GM12878 (cell line): Measurements from ENCODE around the gene C4orf33.

ENCODE experiments used
- NBN ChIP-seq: fragments of 450-650 bp; IDR thresholded peaks from 2 replicates; pipeline ENCODE4 v1.6.1; 2016
- RAD21 ChIP-seq: IDR thresholded peaks from 2 replicates; pipeline ENCODE4 v1.6.1; 2011; ENCODE audit warnings: mild to moderate bottlenecking, low read depth, low read length, moderate library complexity; ENCODE audit not compliant: insufficient read depth
- TF ChIP-seq, protein P1 (sequence below): fragments of 450-650 bp; IDR thresholded peaks from 2 replicates; pipeline ENCODE4 v1.6.1; 2014; ENCODE audit warnings: mild to moderate bottlenecking

DNA sequence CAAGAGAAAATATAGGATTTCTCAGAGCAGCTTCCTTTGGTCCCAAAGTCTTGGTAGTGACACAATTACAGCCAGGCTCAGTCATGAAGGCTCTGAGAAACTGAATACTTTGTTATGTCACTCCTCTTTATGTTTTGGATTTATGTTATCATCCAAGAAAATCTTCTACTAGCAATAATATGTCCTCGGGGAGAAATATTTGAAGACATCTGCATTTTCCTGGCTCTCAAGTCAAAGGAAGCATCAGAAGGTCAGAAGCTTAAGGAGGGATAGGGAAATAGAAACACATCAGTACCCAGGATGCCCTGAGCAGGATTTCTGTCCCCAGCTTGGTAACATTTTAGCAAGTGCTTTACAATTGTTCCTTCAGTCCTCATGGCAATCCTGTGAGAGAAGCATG is 54.0 kb downstream of the C4orf33 start:
- TF ChIP-seq, protein P1, sequence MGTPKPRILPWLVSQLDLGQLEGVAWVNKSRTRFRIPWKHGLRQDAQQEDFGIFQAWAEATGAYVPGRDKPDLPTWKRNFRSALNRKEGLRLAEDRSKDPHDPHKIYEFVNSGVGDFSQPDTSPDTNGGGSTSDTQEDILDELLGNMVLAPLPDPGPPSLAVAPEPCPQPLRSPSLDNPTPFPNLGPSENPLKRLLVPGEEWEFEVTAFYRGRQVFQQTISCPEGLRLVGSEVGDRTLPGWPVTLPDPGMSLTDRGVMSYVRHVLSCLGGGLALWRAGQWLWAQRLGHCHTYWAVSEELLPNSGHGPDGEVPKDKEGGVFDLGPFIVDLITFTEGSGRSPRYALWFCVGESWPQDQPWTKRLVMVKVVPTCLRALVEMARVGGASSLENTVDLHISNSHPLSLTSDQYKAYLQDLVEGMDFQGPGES = no peak
- no peak for TF ChIP-seq NBN
- TF ChIP-seq RAD21 = no peak
